Stimulated activated CD4-positive, alpha-beta T cell treated with anti-CD3 and anti-CD28 coated beads, Interleukin-15, amount 100 ng/mL, for 24 hours (primary cell): ENCODE measurements around the gene OR11H12.
"Not testable (repeated sequence)": the region's sequence is repeated elsewhere in the genome, so short reads cannot be mapped to it uniquely, and the experiment has no call there.

Experiments used
- DNase-seq: peaks from one replicate; pipeline ENCODE4 v3.0.0-alpha.2; 2020

The OR11H12 gene

GRCh38 chr14:18600817-18601216, at the start of gene OR11H12:
Gene OR11H12, plus strand, starts transcription at chr14:18601117. Its CDS starts 0 bp downstream, at chr14:18601117.
- DNase-seq: not testable (repeated sequence)

- DNase-seq: not testable (repeated sequence)
Measured at GRCh38 chr14:18582908-18583307, 18.0 kb upstream of the OR11H12 start.

GRCh38 chr14:18626610-18627213, 25.8 kb downstream of the OR11H12 start:
- not testable (repeated sequence) for DNase-seq

GRCh38 chr14:18636066-18636465, 35.1 kb downstream of the OR11H12 start:
- not testable (repeated sequence) for DNase-seq

GRCh38 chr14:18638032-18638431, 37.1 kb downstream of the OR11H12 start:
- DNase-seq: not testable (repeated sequence)

GRCh38 chr14:18638785-18639184, 37.9 kb downstream of the OR11H12 start:
- not testable (repeated sequence) for DNase-seq

GRCh38 chr14:18646075-18646730, 45.3 kb downstream of the OR11H12 start:
- DNase-seq: not testable (repeated sequence)
